ENCODE results near the gene ARHGAP42. TPM values are rescaled to one million over a fixed set of nuclear protein-coding genes. Genes with fewer than 3 reads are reported as not detected.
A peak's percentile ranks its signal among the peaks of the same experiment; 100 is the strongest.

ARHGAP42 gene
- total RNA-seq, 1 donor from 2014 or later, result 11.2 TPM

- DNase-seq (ENCODE audit: low spot score) (peak; percentile 51), ATAC-seq (peak; percentile 78)
Measured at GRCh38 chr11:100942016-100942415, 254.9 kb downstream of the ARHGAP42 start.

- DNase-seq (ENCODE audit: low spot score) (no peak), ATAC-seq (no peak)
Measured at GRCh38 chr11:100948936-100949335, 261.8 kb downstream of the ARHGAP42 start.

GRCh38 chr11:100949443-100949842, 262.4 kb downstream of the ARHGAP42 start:
- no peak for DNase-seq (ENCODE audit: low spot score)
- ATAC-seq, result no peak

DNA sequence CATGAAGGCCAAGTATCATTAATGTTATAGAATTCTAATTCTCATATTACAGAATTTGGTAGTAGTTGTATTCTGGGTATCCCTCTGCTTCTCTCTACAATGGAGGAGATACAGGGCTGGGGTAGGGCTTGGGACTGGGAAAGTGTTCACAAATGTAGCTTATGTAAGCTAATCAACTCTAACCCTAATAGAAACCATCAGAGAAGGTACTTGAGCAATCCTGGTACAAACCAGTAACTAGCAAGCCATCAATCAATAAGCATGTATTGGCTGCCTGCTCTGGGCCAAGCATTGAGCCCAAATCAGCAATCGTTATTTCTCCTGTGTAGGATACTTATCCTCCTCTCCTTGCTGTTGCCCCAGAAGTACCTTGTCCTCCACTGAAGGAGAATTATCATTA, 268.2 kb downstream of the ARHGAP42 start:
- ATAC-seq, result peak; percentile 39

DNA sequence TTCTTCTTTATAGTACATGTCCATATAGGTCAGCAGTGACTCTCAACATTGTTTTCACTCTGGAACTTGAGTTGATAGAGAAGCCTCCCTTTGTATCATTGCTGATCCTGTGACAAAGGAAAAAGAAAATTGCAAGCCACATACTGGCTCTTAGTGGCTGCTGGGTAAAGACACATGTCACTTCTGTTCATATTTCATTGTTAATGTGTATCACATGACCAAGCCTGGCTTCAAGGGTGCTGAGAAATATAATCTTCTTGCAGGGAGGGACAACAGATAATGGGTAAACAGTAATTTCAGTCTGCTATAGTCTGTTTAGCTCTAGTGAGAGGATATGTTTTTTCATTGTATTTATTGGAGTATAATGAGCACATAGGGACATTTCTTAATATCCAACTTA, 269.3 kb downstream of the ARHGAP42 start:
- no peak for ATAC-seq
- no peak for DNase-seq (ENCODE audit: low spot score)

More for the DNA sequence above, 268.2 kb downstream of the ARHGAP42 start:
- no peak for DNase-seq (ENCODE audit: low spot score)

DNA sequence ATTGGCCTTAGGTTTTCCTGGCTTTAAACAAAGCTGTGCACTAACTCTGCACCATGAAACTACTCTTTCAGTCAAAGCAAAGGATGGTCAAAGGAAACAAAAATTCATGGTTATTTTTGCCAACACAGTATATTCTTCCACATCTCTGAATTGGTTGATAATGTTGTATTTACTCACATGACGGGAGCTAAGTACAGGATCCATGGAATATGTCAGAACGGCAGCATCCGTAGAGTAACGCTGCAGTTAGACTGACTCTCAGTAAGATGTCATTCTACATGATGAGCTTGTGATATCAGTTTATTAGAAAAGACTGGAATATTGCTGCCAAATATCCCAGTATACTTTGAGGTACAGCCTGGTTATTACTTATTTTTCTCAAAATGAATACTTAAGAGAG, 270.4 kb downstream of the ARHGAP42 start:
- ATAC-seq (no peak), DNase-seq (ENCODE audit: low spot score) (no peak)

- ATAC-seq (no peak), DNase-seq (ENCODE audit: low spot score) (no peak)
Measured at GRCh38 chr11:100961633-100962032, 274.5 kb downstream of the ARHGAP42 start.

DNA sequence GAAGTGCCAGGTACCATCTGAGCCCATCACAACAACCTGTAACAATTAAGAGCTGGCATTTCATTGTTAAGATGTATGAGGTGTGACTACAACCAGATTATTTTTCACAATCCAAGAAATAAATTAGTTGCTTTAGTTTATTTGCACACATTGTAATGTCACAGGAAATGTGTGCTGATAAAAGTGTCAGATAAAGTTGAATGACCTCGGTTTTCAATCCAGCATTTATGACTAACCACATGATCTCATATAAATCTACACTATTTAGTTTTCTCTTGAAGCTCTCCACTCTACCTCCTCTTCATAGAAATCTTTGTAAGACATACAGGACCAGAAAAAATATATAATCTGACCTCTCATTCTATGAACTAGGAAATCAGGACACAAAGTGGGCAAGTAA, 276.3 kb downstream of the ARHGAP42 start:
- no peak for ATAC-seq
- DNase-seq (ENCODE audit: low spot score), result no peak

DNA sequence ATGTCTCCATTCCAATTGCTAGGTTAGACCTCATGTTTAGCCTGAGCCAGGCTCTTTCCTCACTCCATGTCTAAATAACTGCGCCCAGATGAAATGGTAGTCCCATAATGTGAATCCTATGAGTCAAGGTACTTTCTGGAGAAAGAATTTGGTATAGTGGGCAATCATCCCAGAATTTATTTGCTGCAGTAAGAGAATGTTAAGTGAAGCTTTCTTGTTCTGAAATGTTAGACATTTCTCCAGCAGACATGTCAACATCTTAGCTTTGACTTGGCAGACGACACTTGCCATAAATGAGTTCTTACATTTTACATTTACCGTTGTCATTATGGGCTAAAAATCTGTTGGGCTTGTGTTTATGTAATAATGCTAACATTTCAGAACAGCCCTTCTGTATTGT, 277.3 kb downstream of the ARHGAP42 start:
- DNase-seq (ENCODE audit: low spot score) (no peak), ATAC-seq (no peak)

DNA sequence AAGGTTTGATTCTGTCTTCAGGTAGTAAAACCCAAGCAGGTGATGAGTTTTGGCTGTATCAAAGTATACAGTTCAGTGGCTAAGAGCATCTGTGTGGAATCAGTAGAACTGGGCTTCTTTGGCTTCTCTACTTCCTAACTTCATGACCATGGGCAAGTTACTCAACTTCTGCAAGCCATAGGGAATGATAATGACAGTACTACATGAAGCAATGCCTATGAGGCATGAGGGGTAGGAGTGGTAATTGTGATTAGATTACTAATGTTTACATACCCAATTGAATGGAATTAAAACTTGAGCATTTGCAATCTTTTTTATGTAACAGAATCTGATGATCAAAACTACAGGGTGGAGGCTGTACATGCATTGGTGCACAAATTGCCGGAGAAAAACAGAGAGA, 278.3 kb downstream of the ARHGAP42 start:
- ATAC-seq (no peak), DNase-seq (ENCODE audit: low spot score) (no peak)

DNA sequence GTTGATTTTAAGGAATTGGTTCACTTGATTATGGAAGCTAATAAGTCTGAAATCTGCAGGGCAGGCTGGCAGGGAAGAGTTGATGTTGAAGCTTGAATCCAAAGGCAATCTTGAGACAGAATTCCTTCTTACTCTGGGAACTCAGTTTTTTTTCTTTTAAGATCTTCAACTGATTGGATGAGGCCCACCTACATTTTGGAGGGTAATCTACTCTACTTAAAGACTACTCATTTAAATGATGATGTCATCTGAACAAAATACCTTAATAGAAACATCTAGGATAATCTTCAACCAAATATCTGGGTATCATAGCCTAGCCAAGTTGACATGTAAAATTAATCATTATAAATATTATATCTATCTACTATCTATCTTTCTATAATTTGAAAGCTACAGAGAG, 279.3 kb downstream of the ARHGAP42 start:
- no peak for ATAC-seq
- DNase-seq (ENCODE audit: low spot score), result no peak

DNA sequence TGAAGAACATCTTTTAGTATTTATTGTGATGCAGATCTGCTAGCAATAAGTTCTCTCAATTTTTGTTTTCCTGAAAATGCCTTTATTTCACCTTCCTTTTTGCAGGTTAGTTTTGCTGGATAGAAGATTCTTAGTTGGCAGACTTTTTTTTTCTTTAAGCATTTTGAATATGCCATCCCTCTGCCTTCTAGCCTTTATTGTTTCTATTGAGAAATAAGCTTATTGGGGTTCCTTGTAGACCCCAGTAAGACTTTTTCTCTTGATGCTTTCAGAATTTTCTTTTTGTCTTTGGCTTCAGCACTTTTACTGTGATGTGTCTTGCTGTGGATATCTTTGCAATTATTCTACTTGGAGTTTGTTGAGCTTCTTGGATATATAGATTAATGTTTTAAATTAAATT, 281.9 kb downstream of the ARHGAP42 start:
- DNase-seq (ENCODE audit: low spot score) (no peak), ATAC-seq (no peak)

GRCh38 chr11:100970283-100971164, 283.4 kb downstream of the ARHGAP42 start:
- DNase-seq (ENCODE audit: low spot score), result no peak
- ATAC-seq, result peak; percentile 82

GRCh38 chr11:100972046-100972445, 285.0 kb downstream of the ARHGAP42 start:
- ATAC-seq, result no peak
- no peak for DNase-seq (ENCODE audit: low spot score)

DNA sequence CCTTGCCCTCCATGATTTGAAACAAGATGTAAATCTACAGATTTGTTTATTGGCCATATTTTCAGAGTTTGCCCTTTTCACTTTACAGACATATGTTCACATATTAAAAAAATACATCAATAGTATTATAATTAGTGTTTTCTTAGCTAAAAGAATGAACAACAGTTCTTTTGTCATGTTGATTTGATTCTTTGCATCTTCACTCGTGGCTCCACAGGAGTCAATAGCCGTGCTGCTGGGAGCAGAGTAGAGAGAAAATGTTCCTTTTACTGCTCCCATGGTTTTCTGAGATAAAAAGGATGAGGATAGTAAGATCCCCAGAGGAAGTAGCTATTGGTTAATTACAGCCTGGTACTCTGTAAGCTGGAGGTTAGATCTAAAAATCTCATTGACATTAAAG, 291.4 kb downstream of the ARHGAP42 start:
- no peak for ATAC-seq
- no peak for DNase-seq (ENCODE audit: low spot score)

DNA sequence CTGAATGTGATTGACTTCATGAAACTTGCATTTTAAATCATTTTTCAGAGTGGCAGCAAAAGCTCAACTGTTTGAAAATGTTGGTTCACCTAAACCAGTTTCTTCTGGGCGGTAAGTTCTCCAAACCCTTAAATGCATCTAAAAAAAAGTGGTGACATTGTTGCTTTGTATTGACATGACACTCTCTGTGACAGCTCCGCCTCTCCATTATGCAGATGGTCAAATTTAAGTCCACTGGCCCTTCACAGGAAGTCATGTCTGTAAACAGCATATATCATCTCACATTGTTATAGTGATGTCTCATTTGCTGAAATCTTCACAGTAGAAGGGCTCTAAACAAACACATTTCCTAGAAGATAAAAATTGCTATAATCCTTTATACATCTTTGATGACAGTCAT, 291.9 kb downstream of the ARHGAP42 start:
- DNase-seq (ENCODE audit: low spot score), result no peak
- ATAC-seq, result no peak

DNA sequence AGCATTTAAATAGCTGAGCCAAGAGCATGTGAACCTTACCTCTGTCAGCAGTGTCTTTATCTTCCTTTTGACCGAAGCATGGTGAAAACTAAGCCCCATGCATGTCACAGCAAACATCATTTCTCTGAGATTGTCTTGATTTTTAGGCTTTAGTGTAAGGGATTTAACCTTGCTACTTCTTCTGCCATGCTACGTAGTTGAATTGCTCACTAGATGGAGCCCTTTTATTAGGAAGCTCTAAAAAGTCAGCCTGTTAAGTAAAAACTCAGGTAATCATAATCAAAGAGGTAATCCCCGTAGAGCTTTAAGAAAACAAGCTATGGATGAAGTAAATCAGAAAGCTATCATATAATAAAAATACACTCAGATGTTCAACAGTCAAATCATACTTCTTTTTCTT, 293.1 kb downstream of the ARHGAP42 start:
- DNase-seq (ENCODE audit: low spot score), result no peak
- peak; percentile 41 for ATAC-seq

DNA sequence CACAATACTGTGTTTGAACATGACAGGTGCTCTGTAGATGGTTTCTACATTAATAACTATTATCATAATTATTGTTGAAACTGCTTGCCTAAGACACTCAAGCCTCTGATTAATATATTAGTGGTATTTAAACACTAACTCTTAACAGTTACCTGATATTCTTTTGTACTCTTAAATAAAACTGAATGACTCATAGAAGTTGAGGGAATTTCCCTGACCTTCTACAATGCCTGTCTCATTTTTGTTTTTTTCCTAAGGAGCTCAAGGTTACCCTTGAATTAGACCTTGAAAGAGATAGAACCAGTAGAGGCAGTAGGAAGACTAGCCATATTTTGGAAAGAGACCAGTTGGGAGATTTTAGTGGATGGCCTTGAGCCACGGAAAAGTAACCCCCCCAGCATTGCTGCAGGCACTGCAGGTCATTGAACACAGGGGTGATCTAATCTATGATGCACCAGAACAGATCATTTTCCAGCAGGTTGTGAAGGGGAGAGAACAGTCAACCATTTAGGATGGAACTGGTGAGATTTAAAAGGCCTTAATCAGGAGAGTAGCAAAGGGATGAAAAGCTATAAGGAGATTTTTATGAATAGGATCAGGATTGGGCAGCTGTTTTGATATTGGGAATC, 294.2 kb downstream of the ARHGAP42 start:
- ATAC-seq (no peak), DNase-seq (ENCODE audit: low spot score) (no peak)

- ATAC-seq (no peak), DNase-seq (ENCODE audit: low spot score) (no peak)
Measured at GRCh38 chr11:100984668-100985067, 297.6 kb downstream of the ARHGAP42 start.

DNA sequence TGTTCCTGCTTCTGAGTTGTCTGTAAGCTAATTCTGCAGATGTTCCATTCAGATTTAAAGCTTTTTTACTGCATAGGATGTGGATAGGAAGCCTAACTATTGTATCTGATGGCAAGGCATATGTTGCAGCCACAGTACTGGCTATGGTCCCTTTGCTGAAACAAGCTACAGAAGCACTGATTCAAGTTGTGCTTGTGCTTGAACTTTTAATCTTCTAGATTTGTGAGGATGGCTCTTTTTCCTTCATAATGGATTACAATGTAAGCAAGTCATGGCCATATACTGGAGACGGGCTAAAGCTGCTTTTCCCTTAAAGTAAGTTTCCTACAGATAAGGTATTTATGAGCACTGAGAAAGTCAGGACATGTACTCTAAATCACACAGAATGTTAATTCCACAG, 303.8 kb downstream of the ARHGAP42 start:
- ATAC-seq (no peak), DNase-seq (ENCODE audit: low spot score) (no peak)

DNA sequence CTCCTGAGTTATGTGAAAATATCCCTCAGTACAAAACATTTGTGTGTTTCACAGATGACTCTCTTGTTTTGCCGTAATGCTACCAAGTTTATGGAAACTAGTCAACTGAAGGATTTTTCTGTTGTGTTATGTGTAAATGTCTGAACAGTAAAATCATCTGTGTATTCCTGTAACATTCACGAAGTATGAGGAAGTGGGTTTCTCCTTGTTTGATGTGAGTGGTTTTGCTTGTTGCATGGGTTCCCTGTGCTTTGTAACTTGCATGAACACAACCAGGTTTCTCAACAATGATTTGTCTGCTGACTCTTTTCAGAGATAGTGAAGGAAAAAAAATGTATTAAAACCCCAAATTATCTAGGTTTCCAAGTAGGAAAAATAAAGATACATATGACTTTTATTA, 304.5 kb downstream of the ARHGAP42 start:
- DNase-seq (ENCODE audit: low spot score) (no peak), ATAC-seq (no peak)

- DNase-seq (ENCODE audit: low spot score) (no peak), ATAC-seq (no peak)
Measured at GRCh38 chr11:100994966-100995365, 307.9 kb downstream of the ARHGAP42 start.

Data from left lobe of liver (tissue), 2 donors.